Measurements from ENCODE around the gene MYH11.
"Not testable (repeated sequence)": the region's sequence is repeated elsewhere in the genome, so short reads cannot be mapped to it uniquely, and the experiment has no call there.

MYH11 gene

DNA sequence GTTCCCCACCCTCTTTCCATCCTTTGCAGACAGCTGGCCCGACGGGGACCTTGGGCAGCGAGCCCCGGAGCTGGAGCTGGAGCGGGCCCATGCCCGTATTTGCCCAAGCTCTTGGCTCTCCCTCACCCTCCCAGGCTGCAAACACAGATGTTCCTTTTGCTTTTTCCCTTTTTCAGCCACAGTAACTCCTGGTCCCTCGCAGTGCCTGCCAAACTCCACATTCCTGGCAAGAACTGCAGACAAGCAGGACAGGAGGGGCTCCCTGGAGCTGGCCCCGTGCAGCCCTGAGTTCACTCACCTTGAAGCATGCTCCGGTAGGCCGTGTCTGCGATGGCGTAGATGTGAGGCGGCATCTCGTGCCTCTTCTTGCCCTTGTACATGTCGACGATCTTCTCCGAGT is 33.9 kb downstream of the MYH11 start:
- FAIRE-seq (no peak), DNase-seq (ENCODE audit: insufficient read length, low spot score) (no peak)
- TF ChIP-seq PAX5 (IDR thresholded peaks at IDR 0.05; ENCODE audit: insufficient read depth, low read length, severe bottlenecking) (no peak), POLR2A (IDR thresholded peaks at IDR 0.05; ENCODE audit: low read depth, low read length) (no peak), POLR2AphosphoS5 (IDR thresholded peaks at IDR 0.05; ENCODE audit: low read depth, low read length) (no peak), SPI1 (IDR thresholded peaks at IDR 0.05; ENCODE audit: low read depth, low read length) (no peak), POU2F2 (IDR thresholded peaks at IDR 0.05; ENCODE audit: low read depth, low read length) (no peak)

DNA sequence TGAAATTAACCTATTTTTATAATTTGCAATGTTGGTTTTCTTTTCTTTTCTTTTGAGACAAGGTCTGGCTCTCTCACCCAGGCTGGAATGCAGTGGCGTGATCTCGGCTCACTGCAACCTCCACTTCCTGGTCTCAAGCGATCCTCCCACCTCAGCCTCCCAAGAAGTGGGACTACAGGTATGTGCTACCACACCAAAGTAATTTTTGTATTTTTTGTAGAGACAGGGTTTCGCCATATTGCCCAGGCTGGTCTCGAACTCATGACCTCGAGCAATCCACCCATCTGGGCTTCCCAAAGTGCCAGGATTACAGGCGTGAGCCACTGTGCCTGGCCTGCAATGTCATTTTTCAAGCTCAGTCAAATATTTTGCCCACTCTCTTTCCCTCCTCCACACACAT is 36.0 kb downstream of the MYH11 start:
- no peak for FAIRE-seq

DNA sequence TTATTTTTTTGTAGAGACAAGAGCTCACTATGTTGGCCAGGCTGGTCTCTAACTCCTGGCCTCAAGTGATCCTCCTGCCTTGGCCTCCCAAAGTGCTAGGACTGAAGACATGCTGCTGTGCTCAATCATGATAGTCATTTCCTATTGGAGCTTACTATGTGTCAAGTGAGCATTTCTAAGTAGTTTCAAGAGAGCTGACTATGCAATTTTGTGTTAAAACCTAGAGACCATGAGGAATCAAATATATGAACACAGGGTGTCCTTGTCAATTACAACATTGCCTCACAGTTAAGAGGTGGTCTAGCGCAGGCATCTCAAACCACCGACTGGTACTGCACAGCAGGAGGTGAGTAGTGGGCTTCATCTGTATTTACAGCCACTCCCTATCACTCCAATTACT is 37.8 kb downstream of the MYH11 start:
- DNase-seq (ENCODE audit: insufficient read length, low spot score) (no peak), FAIRE-seq (no peak)
- TF ChIP-seq TAF1 (IDR thresholded peaks at IDR 0.05; ENCODE audit: low read depth, low read length) (no peak), POLR2A (IDR thresholded peaks at IDR 0.05; ENCODE audit: low read depth, low read length) (no peak), SPI1 (IDR thresholded peaks at IDR 0.05; ENCODE audit: low read depth, low read length) (no peak), POU2F2 (IDR thresholded peaks at IDR 0.05; ENCODE audit: low read depth, low read length) (no peak), POLR2AphosphoS5 (IDR thresholded peaks at IDR 0.05; ENCODE audit: low read depth, low read length) (no peak), PAX5 (IDR thresholded peaks at IDR 0.05; ENCODE audit: insufficient read depth, low read length, severe bottlenecking) (no peak)

More for the DNA sequence above, 36.0 kb downstream of the MYH11 start:
- DNase-seq (ENCODE audit: insufficient read length, low spot score) = no peak
- TF ChIP-seq POLR2AphosphoS5 (IDR thresholded peaks at IDR 0.05; ENCODE audit: low read depth, low read length) = no peak

DNA sequence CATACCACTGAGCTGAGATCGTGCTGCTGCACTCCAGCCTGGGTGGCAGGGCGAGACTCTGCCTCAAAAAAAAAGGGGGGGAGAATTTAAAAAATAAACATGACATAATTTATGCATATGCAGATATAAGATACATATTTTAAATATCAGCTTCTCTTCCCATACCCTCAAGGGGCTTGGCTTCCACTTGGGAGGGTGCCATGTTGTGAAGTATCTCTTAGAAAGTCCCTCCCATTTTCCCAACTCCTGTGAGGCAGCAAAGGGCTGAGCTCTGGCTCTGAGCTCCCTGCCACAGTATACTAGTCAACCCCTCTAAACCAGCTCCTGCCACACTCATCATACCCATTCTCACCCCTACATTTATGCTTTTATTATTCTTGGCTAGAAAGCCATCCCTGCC is 39.4 kb downstream of the MYH11 start:
- TF ChIP-seq SPI1 (IDR thresholded peaks at IDR 0.05; ENCODE audit: low read depth, low read length) (no peak), PAX5 (IDR thresholded peaks at IDR 0.05; ENCODE audit: insufficient read depth, low read length, severe bottlenecking) (no peak)
- DNase-seq (ENCODE audit: insufficient read length, low spot score) (no peak), FAIRE-seq (no peak)

DNA sequence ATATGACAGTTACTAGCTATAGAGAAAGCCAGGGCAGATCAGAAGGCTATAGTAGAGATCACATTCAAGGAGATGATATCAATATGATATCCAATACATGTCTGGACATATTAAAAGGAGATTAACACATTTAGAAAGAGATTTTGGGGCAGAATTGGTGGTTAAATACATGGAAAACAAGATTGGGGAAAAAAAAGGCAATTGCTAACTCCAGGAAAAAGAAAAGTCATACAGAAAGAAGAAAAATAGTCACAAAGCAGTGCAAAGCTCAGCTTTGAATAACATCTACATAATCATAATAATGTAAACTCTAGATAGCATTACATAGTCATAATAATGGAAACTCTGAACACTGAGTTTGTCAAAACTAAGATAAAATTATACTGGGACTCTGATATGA is 40.6 kb downstream of the MYH11 start:
- DNase-seq (ENCODE audit: insufficient read length, low spot score) (no peak), FAIRE-seq (no peak)

DNA sequence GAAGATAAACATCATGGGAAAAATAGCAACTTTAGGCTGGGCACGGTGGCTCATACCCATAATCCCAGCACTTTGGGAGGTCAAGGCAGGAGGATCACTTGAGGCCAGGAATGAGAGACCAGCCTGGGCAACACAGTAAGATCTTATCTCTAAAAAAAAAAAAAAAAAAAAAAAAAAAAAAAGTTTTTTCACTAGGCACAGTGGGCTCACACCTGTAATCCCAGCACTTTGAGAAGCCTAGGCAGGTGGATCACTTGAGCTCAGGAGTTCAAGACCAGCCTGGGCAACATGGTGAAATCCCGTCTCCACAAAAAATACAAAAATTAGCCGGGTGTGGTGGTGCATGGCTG is 44.5 kb downstream of the MYH11 start:
- FAIRE-seq; DNase-seq (ENCODE audit: insufficient read length, low spot score): not testable (repeated sequence)

More for the DNA sequence above, 40.6 kb downstream of the MYH11 start:
- TF ChIP-seq POLR2A (IDR thresholded peaks at IDR 0.05; ENCODE audit: low read depth, low read length) = no peak
- TF ChIP-seq POLR2AphosphoS5 (IDR thresholded peaks at IDR 0.05; ENCODE audit: low read depth, low read length) = no peak
- TF ChIP-seq POU2F2 (IDR thresholded peaks at IDR 0.05; ENCODE audit: low read depth, low read length) = no peak
- TF ChIP-seq PAX5 (IDR thresholded peaks at IDR 0.05; ENCODE audit: insufficient read depth, low read length, severe bottlenecking) = no peak
- no peak for TF ChIP-seq TAF1 (IDR thresholded peaks at IDR 0.05; ENCODE audit: low read depth, low read length)
- no peak for TF ChIP-seq SPI1 (IDR thresholded peaks at IDR 0.05; ENCODE audit: low read depth, low read length)

DNA sequence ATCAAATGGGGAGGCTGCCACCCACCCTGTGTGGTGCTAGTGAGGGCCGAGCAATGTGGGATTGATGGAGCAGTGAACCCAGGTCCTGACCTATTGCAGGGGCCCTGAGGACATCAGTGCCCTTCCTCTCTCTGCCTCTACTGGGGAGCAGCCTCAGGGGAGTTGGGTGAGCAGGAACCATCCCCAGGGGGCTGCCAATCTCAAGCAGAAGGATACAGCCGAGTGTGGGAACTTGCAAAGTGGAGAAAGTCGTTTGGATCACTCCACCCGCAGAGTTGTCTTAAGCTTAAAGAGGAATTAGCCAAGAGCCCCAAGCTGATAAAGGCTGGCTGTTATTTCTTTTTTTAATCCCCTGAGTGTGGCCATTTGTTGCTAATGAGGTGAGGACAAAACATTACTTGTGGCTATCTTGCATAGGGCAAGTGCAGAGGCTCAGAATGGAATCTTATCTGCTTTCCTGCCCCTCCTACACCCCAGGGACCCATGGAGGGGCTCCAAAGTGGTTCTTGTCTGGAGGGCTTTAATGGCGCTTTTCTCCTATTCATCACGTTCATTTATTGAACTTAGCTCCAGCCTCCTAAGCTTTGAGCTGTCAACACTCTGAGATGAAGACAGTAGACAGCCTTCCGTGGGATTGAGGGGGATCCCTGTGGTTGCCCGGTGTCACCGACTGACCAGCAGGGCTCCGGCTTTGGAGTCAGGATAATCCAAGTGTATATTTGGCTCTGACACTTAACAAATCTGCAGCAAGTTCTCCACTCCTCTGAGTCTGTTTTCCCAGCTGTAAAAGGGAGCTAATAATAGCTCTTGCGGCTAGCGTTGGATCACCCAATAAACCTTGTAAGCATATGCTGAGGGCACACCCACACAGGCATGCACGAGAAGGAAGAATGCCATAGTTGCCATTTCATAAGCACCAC is 45.1 kb downstream of the MYH11 start:
- DNase-seq (ENCODE audit: insufficient read length, low spot score) (no peak), FAIRE-seq (no peak)
- TF ChIP-seq SPI1 (IDR thresholded peaks at IDR 0.05; ENCODE audit: low read depth, low read length) (no peak), POLR2AphosphoS5 (IDR thresholded peaks at IDR 0.05; ENCODE audit: low read depth, low read length) (no peak), TAF1 (IDR thresholded peaks at IDR 0.05; ENCODE audit: low read depth, low read length) (no peak), POLR2A (IDR thresholded peaks at IDR 0.05; ENCODE audit: low read depth, low read length) (no peak), PAX5 (IDR thresholded peaks at IDR 0.05; ENCODE audit: insufficient read depth, low read length, severe bottlenecking) (no peak), POU2F2 (IDR thresholded peaks at IDR 0.05; ENCODE audit: low read depth, low read length) (no peak)

DNA sequence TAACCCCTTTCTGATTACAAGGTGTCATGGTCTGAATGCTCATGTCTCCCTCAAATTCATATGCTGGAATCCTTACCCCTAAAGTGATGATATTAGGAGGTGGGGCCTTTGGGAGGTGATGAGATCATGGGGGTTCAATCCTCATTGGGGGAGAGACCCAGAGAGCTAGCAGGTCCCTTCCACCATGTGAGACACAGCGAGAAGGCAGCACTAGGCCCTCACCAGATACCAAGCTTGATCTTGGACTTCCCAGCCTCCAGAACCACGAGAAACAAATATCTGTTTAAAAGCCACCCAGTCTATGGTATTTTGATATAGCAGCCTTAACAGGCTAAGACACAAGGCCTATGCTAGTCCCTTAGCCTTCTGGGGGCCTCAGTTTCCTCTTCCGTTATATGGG is 45.9 kb downstream of the MYH11 start:
- FAIRE-seq (no peak), DNase-seq (ENCODE audit: insufficient read length, low spot score) (no peak)
- TF ChIP-seq POLR2AphosphoS5 (IDR thresholded peaks at IDR 0.05; ENCODE audit: low read depth, low read length) = no peak
- no peak for TF ChIP-seq PAX5 (IDR thresholded peaks at IDR 0.05; ENCODE audit: insufficient read depth, low read length, severe bottlenecking)
- TF ChIP-seq TAF1 (IDR thresholded peaks at IDR 0.05; ENCODE audit: low read depth, low read length) = no peak
- no peak for TF ChIP-seq POLR2A (IDR thresholded peaks at IDR 0.05; ENCODE audit: low read depth, low read length)
- TF ChIP-seq POU2F2 (IDR thresholded peaks at IDR 0.05; ENCODE audit: low read depth, low read length) = no peak
- TF ChIP-seq SPI1 (IDR thresholded peaks at IDR 0.05; ENCODE audit: low read depth, low read length) = no peak

DNA sequence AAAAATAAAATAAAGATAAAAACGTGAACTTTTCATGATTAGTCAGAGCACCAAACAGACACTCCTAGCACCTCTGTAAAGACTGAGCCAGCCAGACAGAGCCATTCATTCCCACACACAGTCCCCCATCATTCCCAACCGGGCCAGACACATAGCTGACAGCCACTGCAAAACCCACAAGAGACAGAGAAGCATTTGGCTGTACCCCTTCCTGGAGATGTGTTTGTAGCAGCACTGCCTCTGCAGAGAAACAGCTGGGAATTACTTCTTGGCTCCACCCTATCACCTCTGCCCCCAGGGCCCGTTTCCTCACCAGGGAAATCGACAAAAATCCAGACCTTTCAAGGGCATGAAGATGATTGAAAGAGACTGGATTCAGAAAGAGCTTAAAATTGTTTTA is 46.4 kb downstream of the MYH11 start:
- DNase-seq (ENCODE audit: insufficient read length, low spot score) (no peak), FAIRE-seq (no peak)
- TF ChIP-seq POU2F2 (IDR thresholded peaks at IDR 0.05; ENCODE audit: low read depth, low read length) = no peak
- TF ChIP-seq POLR2A (IDR thresholded peaks at IDR 0.05; ENCODE audit: low read depth, low read length) = no peak
- no peak for TF ChIP-seq PAX5 (IDR thresholded peaks at IDR 0.05; ENCODE audit: insufficient read depth, low read length, severe bottlenecking)
- no peak for TF ChIP-seq POLR2AphosphoS5 (IDR thresholded peaks at IDR 0.05; ENCODE audit: low read depth, low read length)
- no peak for TF ChIP-seq TAF1 (IDR thresholded peaks at IDR 0.05; ENCODE audit: low read depth, low read length)
- no peak for TF ChIP-seq SPI1 (IDR thresholded peaks at IDR 0.05; ENCODE audit: low read depth, low read length)

DNA sequence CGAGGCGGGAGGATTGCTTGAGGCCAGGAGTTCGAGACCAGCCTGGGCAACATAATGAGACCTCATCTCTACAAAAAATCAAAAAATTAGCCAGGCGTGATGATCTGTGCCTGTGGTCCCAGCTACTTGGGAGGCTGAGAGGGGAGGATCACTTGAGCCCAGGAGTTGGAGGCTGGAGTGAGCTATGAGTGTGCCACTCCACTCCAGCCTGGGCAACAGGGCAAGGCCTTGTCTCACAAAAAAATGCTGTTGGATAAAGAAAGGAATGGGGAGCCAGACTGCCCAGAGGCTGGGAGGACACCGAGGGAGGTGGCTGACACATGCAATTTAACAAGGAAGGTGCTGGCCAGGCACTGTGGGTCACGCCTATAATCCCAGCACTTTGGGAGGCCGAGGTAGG is 47.5 kb downstream of the MYH11 start:
- FAIRE-seq; DNase-seq (ENCODE audit: insufficient read length, low spot score): not testable (repeated sequence)

DNA sequence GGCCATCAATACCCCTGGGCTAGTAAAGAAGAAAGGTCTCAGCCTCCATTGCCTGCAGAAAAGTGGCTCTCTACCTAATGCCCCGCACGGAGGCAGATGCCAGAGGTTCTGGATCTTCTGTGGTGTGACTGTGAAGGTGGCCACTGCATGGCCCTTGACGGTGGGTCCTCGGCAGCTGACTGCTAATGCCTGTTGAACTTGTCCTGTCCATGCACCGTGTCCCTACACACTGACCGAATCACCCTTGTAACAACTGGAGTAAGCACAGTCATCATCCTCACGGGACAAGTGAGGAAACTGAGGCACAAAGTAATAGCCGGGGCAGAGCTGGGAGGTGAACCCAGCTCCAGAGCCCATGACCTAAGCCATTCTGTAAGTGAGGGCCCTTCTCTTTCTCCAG is 48.8 kb downstream of the MYH11 start:
- TF ChIP-seq POLR2AphosphoS5 (IDR thresholded peaks at IDR 0.05; ENCODE audit: low read depth, low read length) (no peak), SPI1 (IDR thresholded peaks at IDR 0.05; ENCODE audit: low read depth, low read length) (no peak), POLR2A (IDR thresholded peaks at IDR 0.05; ENCODE audit: low read depth, low read length) (no peak), TAF1 (IDR thresholded peaks at IDR 0.05; ENCODE audit: low read depth, low read length) (no peak)
- DNase-seq (ENCODE audit: insufficient read length, low spot score) (no peak), FAIRE-seq (no peak)

All from GM12891 (cell line).